Measurements from ENCODE around the gene MS4A15. TPM values are rescaled to one million over a fixed set of nuclear protein-coding genes. Genes with fewer than 3 reads are reported as not detected.

MS4A15 gene
- total and polyA plus RNA-seq, 9 of the 15 experiments (the other 6 are each of a cell fraction or from before 2014, with no cell fraction given), result not detected

GRCh38 chr11:60718524-60719316 lies 37.9 kb upstream of the MS4A15 start:
- H2AFZ ChIP-seq (ENCODE audit: low read depth, low read length), result no peak overlapping the region
- H3K27me3 ChIP-seq (ENCODE audit: control insufficient read depth in 2 of 2, insufficient read depth in 2 of 2, low read length in 2 of 2), result peaks cover 15 to 27% of the 10 kb centered on the region in 2 experiments; a peak in 4 of 5 replicates
- no peak overlapping the region for H3K9ac ChIP-seq (ENCODE audit: insufficient read depth in 1 of 2, low read depth in 2 of 2, low read length in 2 of 2)
- no peaks in the 10 kb centered on the region for H3K36me3 ChIP-seq (ENCODE audit: control insufficient read depth, insufficient read depth, low read length)
- in situ Hi-C loops (cut with MboI) (no loop called here), intact Hi-C loops (cut with micrococcal nuclease) (no loop called here)
- DNase-seq (ENCODE audit: extremely low read depth in 1 of 4, low spot score in 3 of 4) (no peak), FAIRE-seq (no peak), ATAC-seq (no peak)
- no peaks in the 10 kb centered on the region for H3K9me1 ChIP-seq (ENCODE audit: control insufficient read depth, insufficient read depth, low read length)
- no peaks in the 10 kb centered on the region for H3K79me2 ChIP-seq (ENCODE audit: control insufficient read depth, insufficient read depth, low read length)
- H3K4me1 ChIP-seq (replicated peaks in 1 of 2; ENCODE audit: control insufficient read depth in 2 of 2, insufficient read depth in 2 of 2, low read length in 2 of 2), result no peaks in the 10 kb centered on the region
- ChIA-PET CTCF (ENCODE audit: low intra/inter-chr PET ratio) (no interaction called here), POLR2A (no interaction called here)
- WGBS (ENCODE audit: insufficient coverage, low coverage, missing lambda C conversion rate), result 2% methylated on average over 10 of the region's 10 CpGs
- H3K4me3 ChIP-seq, result no peak overlapping the region
- no peak overlapping the region for H3K4me2 ChIP-seq (ENCODE audit: insufficient read depth, low read length)
- H3K27ac ChIP-seq (ENCODE audit: extremely low read depth, low read depth, low read length), result no peak overlapping the region
- H3K9me3 ChIP-seq (replicated peaks; ENCODE audit: control insufficient read depth, insufficient read depth, low read depth, low read length), result no peaks in the 10 kb centered on the region
- no TSS peak for BruUV-seq (replicated peaks)
- no peaks in the 10 kb centered on the region for H4K20me1 ChIP-seq (replicated peaks; ENCODE audit: control insufficient read depth, insufficient read depth, low read length)
- TF ChIP-seq ZNF639 (CRISPR knock-in tag; conservative IDR thresholded peaks at IDR 0.05 in 1 of 2, IDR thresholded peaks at IDR 0.05 in 1 of 2), result no peak
- TF ChIP-seq ESRRB (CRISPR knock-in tag; IDR thresholded peaks at IDR 0.05; ENCODE audit: borderline replicate concordance), result no peak
- TF ChIP-seq NKRF (IDR thresholded peaks at IDR 0.05; ENCODE audit: borderline replicate concordance), result no peak
- TF ChIP-seq ZNF785 (CRISPR knock-in tag; IDR thresholded peaks at IDR 0.05), result no peak
- no peak for TF ChIP-seq SP2 (IDR thresholded peaks at IDR 0.05; ENCODE audit: extremely low read depth, low read depth, low read length, poor library complexity, severe bottlenecking)
- no peak for TF ChIP-seq MCM3 (IDR thresholded peaks at IDR 0.05)
- no peak for TF ChIP-seq E2F6 (IDR thresholded peaks at IDR 0.05; ENCODE audit: borderline replicate concordance in 1 of 2, extremely low read depth in 1 of 2, insufficient read depth in 1 of 2, insufficient read length in 1 of 2, low read depth in 1 of 2, low read length in 1 of 2, poor library complexity in 1 of 2, severe bottlenecking in 1 of 2)
- no peak for TF ChIP-seq ZNF551 (CRISPR knock-in tag; IDR thresholded peaks at IDR 0.05)
- no peak for TF ChIP-seq IRF9 (tag; IDR thresholded peaks at IDR 0.05)
- TF ChIP-seq EGR1 (conservative IDR thresholded peaks at IDR 0.05), result no peak
- no peak for TF ChIP-seq MAFK (IDR thresholded peaks at IDR 0.05; ENCODE audit: low read length)
- TF ChIP-seq MYBL2 (IDR thresholded peaks at IDR 0.05; ENCODE audit: low read depth), result no peak
- no peak for TF ChIP-seq MYBL2 (CRISPR knock-in tag; IDR thresholded peaks at IDR 0.05; ENCODE audit: borderline replicate concordance)
- TF ChIP-seq ZNF121 (CRISPR knock-in tag; conservative IDR thresholded peaks at IDR 0.05), result no peak
- no peak for TF ChIP-seq XRCC4 (IDR thresholded peaks at IDR 0.05; ENCODE audit: extremely low read depth, insufficient read depth, insufficient read length)

Data from K562 (cell line).